ENCODE measurements around the gene CCT4. TPM values are rescaled to one million over a fixed set of nuclear protein-coding genes. Genes with fewer than 3 reads are reported as not detected.
"Not testable (repeated sequence)": the region's sequence is repeated elsewhere in the genome, so short reads cannot be mapped to it uniquely, and the experiment has no call there.

The CCT4 gene
- total RNA-seq, result 141 TPM

- Histone ChIP-seq H3K9ac (ENCODE audit: low read depth in 1 of 3, low read length in 3 of 3) (peak within 1 kb of the TSS; percentile 90 to 98 (median 98)), H3K36me3 (ENCODE audit: control insufficient read depth in 3 of 3, insufficient read depth in 3 of 3, low read length in 3 of 3) (peaks cover 3 to 17% (median 12%) of the 10 kb centered on the region in 3 donors), H3K4me3 (ENCODE audit: low read length in 3 of 3) (peak within 1 kb of the TSS; percentile 96 to 99 (median 96)), H3K4me1 (ENCODE audit: control insufficient read depth in 3 of 3, insufficient read depth in 3 of 3, low read length in 3 of 3) (peaks cover 7 to 25% (median 11%) of the 10 kb centered on the region in 3 donors), H3K9me3 (ENCODE audit: control insufficient read depth in 3 of 3, low read length in 3 of 3) (no peaks in the 10 kb centered on the region), H3K27me3 (ENCODE audit: control insufficient read depth in 3 of 3, insufficient read depth in 3 of 3, low read length in 3 of 3) (no peaks in the 10 kb centered on the region), H3K27ac (ENCODE audit: low read depth, low read length) (peak within 1 kb of the TSS; percentile 97)
Measured at GRCh38 chr2:61888267-61889055, at the start of gene CCT4. Gene CCT4, minus strand, starts transcription at chr2:61888656. Its CDS starts 149 bp downstream, at chr2:61888507.

- H3K9ac ChIP-seq (ENCODE audit: low read depth in 1 of 3, low read length in 3 of 3), result no peak overlapping the region
- H3K4me3 ChIP-seq (ENCODE audit: low read length in 3 of 3), result no peak overlapping the region
- H3K36me3 ChIP-seq (ENCODE audit: control insufficient read depth in 3 of 3, insufficient read depth in 3 of 3, low read length in 3 of 3), result peaks cover 0 to 5% (median 3%) of the 10 kb centered on the region in 3 donors
- H3K4me1 ChIP-seq (ENCODE audit: control insufficient read depth in 3 of 3, insufficient read depth in 3 of 3, low read length in 3 of 3), result no peaks in the 10 kb centered on the region
- no peak overlapping the region for H3K27ac ChIP-seq (ENCODE audit: low read depth, low read length)
- no peaks in the 10 kb centered on the region for H3K27me3 ChIP-seq (ENCODE audit: control insufficient read depth in 3 of 3, insufficient read depth in 3 of 3, low read length in 3 of 3)
- no peaks in the 10 kb centered on the region for H3K9me3 ChIP-seq (ENCODE audit: control insufficient read depth in 3 of 3, low read length in 3 of 3)
Measured at GRCh38 chr2:61937886-61938285, 49.4 kb upstream of the CCT4 start.

GRCh38 chr2:61937098-61937497 lies 48.6 kb upstream of the CCT4 start:
- H3K4me1 ChIP-seq (ENCODE audit: control insufficient read depth in 3 of 3, insufficient read depth in 3 of 3, low read length in 3 of 3), result no peaks in the 10 kb centered on the region
- H3K27ac ChIP-seq (ENCODE audit: low read depth, low read length), result no peak overlapping the region
- no peaks in the 10 kb centered on the region for H3K9me3 ChIP-seq (ENCODE audit: control insufficient read depth in 3 of 3, low read length in 3 of 3)
- H3K36me3 ChIP-seq (ENCODE audit: control insufficient read depth in 3 of 3, insufficient read depth in 3 of 3, low read length in 3 of 3), result peaks cover 0 to 5% (median 3%) of the 10 kb centered on the region in 3 donors
- H3K9ac ChIP-seq (ENCODE audit: low read depth in 1 of 3, low read length in 3 of 3), result no peak overlapping the region
- H3K27me3 ChIP-seq (ENCODE audit: control insufficient read depth in 3 of 3, insufficient read depth in 3 of 3, low read length in 3 of 3), result no peaks in the 10 kb centered on the region
- no peak overlapping the region for H3K4me3 ChIP-seq (ENCODE audit: low read length in 3 of 3)

GRCh38 chr2:61928826-61929461 lies 40.5 kb upstream of the CCT4 start:
- peaks cover 0 to 5% (median 2%) of the 10 kb centered on the region in 3 donors for H3K36me3 ChIP-seq (ENCODE audit: control insufficient read depth in 3 of 3, insufficient read depth in 3 of 3, low read length in 3 of 3)
- H3K9me3 ChIP-seq (ENCODE audit: control insufficient read depth in 3 of 3, low read length in 3 of 3), result no peaks in the 10 kb centered on the region
- no peaks in the 10 kb centered on the region for H3K4me1 ChIP-seq (ENCODE audit: control insufficient read depth in 3 of 3, insufficient read depth in 3 of 3, low read length in 3 of 3)
- no peak overlapping the region for H3K4me3 ChIP-seq (ENCODE audit: low read length in 3 of 3)
- no peaks in the 10 kb centered on the region for H3K27me3 ChIP-seq (ENCODE audit: control insufficient read depth in 3 of 3, insufficient read depth in 3 of 3, low read length in 3 of 3)
- H3K27ac ChIP-seq (ENCODE audit: low read depth, low read length), result no peak overlapping the region
- no peak overlapping the region for H3K9ac ChIP-seq (ENCODE audit: low read depth in 1 of 3, low read length in 3 of 3)

- Histone ChIP-seq H3K9me3 (ENCODE audit: control insufficient read depth in 3 of 3, low read length in 3 of 3) (no peaks in the 10 kb centered on the region), H3K4me3 (ENCODE audit: low read length in 3 of 3) (no peak overlapping the region), H3K9ac (ENCODE audit: low read depth in 1 of 3, low read length in 3 of 3) (no peak overlapping the region), H3K27me3 (ENCODE audit: control insufficient read depth in 3 of 3, insufficient read depth in 3 of 3, low read length in 3 of 3) (no peaks in the 10 kb centered on the region), H3K4me1 (ENCODE audit: control insufficient read depth in 3 of 3, insufficient read depth in 3 of 3, low read length in 3 of 3) (no peaks in the 10 kb centered on the region), H3K27ac (ENCODE audit: low read depth, low read length) (no peak overlapping the region), H3K36me3 (ENCODE audit: control insufficient read depth in 3 of 3, insufficient read depth in 3 of 3, low read length in 3 of 3) (peaks cover 0 to 2% (median 2%) of the 10 kb centered on the region in 3 donors)
Measured at GRCh38 chr2:61926531-61927477, 38.3 kb upstream of the CCT4 start.

GRCh38 chr2:61924895-61925663 lies 36.6 kb upstream of the CCT4 start:
- Histone ChIP-seq H3K9ac (ENCODE audit: low read depth in 1 of 3, low read length in 3 of 3) (no peak overlapping the region), H3K36me3 (ENCODE audit: control insufficient read depth in 3 of 3, insufficient read depth in 3 of 3, low read length in 3 of 3) (peaks cover 0 to 2% (median 2%) of the 10 kb centered on the region in 3 donors), H3K4me1 (ENCODE audit: control insufficient read depth in 3 of 3, insufficient read depth in 3 of 3, low read length in 3 of 3) (no peaks in the 10 kb centered on the region), H3K9me3 (ENCODE audit: control insufficient read depth in 3 of 3, low read length in 3 of 3) (no peaks in the 10 kb centered on the region), H3K27me3 (ENCODE audit: control insufficient read depth in 3 of 3, insufficient read depth in 3 of 3, low read length in 3 of 3) (no peaks in the 10 kb centered on the region), H3K4me3 (ENCODE audit: low read length in 3 of 3) (no peak overlapping the region), H3K27ac (ENCODE audit: low read depth, low read length) (no peak overlapping the region)

GRCh38 chr2:61922714-61923113 lies 34.3 kb upstream of the CCT4 start:
- H3K4me1 ChIP-seq (ENCODE audit: control insufficient read depth in 3 of 3, insufficient read depth in 3 of 3, low read length in 3 of 3), result no peaks in the 10 kb centered on the region
- H3K36me3 ChIP-seq (ENCODE audit: control insufficient read depth in 3 of 3, insufficient read depth in 3 of 3, low read length in 3 of 3), result peaks cover 0 to 2% (median 2%) of the 10 kb centered on the region in 3 donors
- H3K9me3 ChIP-seq (ENCODE audit: control insufficient read depth in 3 of 3, low read length in 3 of 3), result no peaks in the 10 kb centered on the region
- no peaks in the 10 kb centered on the region for H3K27me3 ChIP-seq (ENCODE audit: control insufficient read depth in 3 of 3, insufficient read depth in 3 of 3, low read length in 3 of 3)
- no peak overlapping the region for H3K9ac ChIP-seq (ENCODE audit: low read depth in 1 of 3, low read length in 3 of 3)
- no peak overlapping the region for H3K27ac ChIP-seq (ENCODE audit: low read depth, low read length)
- no peak overlapping the region for H3K4me3 ChIP-seq (ENCODE audit: low read length in 3 of 3)

- peaks cover 0 to 2% (median 2%) of the 10 kb centered on the region in 3 donors for H3K36me3 ChIP-seq (ENCODE audit: control insufficient read depth in 3 of 3, insufficient read depth in 3 of 3, low read length in 3 of 3)
- no peaks in the 10 kb centered on the region for H3K9me3 ChIP-seq (ENCODE audit: control insufficient read depth in 3 of 3, low read length in 3 of 3)
- no peaks in the 10 kb centered on the region for H3K27me3 ChIP-seq (ENCODE audit: control insufficient read depth in 3 of 3, insufficient read depth in 3 of 3, low read length in 3 of 3)
- no peak overlapping the region for H3K27ac ChIP-seq (ENCODE audit: low read depth, low read length)
- no peak overlapping the region for H3K9ac ChIP-seq (ENCODE audit: low read depth in 1 of 3, low read length in 3 of 3)
- H3K4me1 ChIP-seq (ENCODE audit: control insufficient read depth in 3 of 3, insufficient read depth in 3 of 3, low read length in 3 of 3), result no peaks in the 10 kb centered on the region
- no peak overlapping the region for H3K4me3 ChIP-seq (ENCODE audit: low read length in 3 of 3)
Measured at GRCh38 chr2:61920548-61920947, 32.1 kb upstream of the CCT4 start.

- not testable (repeated sequence) for H3K27ac ChIP-seq (ENCODE audit: low read depth, low read length); H3K9me3 ChIP-seq (ENCODE audit: control insufficient read depth in 3 of 3, low read length in 3 of 3); H3K9ac ChIP-seq (ENCODE audit: low read depth in 1 of 3, low read length in 3 of 3); H3K27me3 ChIP-seq (ENCODE audit: control insufficient read depth in 3 of 3, insufficient read depth in 3 of 3, low read length in 3 of 3); H3K4me3 ChIP-seq (ENCODE audit: low read length in 3 of 3); H3K4me1 ChIP-seq (ENCODE audit: control insufficient read depth in 3 of 3, insufficient read depth in 3 of 3, low read length in 3 of 3); H3K36me3 ChIP-seq (ENCODE audit: control insufficient read depth in 3 of 3, insufficient read depth in 3 of 3, low read length in 3 of 3)
Measured at GRCh38 chr2:61914794-61915193, 26.3 kb upstream of the CCT4 start.
